Cortex of kidney (tissue), 1 donor: ENCODE data around the gene TMEM88.
"Not testable (repeated sequence)": the region's sequence is repeated elsewhere in the genome, so short reads cannot be mapped to it uniquely, and the experiment has no call there.

ENCODE experiments used
- DNase-seq: peaks from one replicate; lab custom pipeline; 2025; lab: John Stamatoyannopoulos, UW

Gene TMEM88

DNA sequence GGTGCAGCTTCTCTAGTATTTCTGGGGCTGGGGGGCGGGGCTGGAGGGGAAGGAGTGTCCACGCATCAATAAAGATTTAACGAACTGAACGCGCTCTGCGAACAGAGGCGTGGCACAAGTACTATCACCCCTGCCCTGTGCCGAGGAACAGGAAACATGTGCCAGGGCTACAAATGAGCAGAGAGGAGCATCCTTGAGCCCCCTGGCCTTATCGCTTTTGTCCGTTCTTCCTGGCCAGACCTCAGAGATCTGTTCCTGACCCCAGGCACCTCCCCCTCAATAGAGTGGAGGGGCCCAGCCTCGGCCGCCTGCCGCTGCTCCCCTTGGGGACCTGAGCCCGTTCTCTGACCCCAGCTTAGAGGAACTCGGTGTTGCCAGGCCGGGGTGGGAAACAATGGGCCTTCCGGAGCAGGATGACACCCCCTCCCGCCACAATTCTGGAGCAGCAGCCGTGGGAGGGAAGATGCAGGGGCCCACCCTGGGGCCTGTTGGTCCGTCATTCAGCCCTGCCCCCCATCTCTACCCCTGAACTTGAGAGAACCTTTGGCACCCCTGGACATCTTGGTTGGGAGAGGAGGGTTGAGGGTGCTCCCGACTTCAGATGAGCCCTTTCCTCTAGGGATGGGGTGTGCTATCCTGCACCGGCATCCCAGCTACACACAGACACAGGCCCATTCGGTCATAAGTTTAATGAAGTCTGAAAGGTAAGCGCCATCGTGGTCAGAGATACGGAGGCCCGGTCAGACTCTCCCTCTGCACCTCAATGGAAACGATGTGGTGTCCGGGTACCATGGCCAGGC lies 1.3 kb downstream of the TMEM88 start:
- no peak for DNase-seq

DNA sequence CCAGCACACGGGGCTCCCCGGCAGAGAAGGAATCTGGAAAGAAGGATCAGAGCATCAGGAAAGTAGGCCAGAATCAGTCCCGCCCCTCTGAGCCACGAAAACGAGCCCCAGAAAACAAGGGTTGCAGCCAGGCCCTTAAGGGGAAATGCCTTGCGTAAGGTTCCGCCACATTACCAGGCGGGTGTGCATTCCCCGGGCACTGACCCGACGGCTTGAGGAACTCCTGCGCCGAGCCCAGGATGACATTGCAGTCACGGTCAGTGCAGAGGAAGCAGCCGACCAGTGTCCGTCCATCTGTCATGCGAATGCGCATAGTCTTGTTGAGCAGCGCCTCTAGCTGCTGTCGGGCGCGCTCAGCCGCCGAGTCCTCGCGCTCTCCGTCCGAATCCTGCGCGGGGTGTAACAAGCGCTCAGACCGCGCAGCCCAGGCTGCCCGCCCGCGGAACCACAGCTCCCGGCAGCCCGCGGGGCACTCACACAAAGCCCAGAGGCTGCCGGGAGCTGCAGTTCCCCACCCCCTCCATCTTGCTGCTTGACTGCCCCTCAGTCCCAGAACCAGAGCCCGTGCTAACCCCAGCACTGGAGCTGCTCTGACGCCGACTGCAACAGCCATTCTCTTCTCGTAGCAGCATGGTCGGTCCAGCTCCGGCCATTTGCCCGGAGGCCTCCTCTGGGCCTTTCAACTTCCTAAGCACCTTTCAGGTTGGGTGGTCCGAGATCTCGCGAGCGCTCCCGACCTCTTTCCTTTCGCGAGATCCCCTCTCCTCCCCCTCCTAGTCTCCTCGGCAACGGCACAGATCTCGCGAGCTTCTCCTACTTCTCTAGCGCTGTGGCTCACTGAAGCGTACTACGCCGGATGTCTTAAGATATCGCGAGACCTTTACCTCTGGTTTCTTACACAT lies 2.2 kb downstream of the TMEM88 start, which contains the start of gene NAA38:
TSS of gene NAA38 (minus strand) at position 749 of the 902 bp plus-strand sequence. CDS start at position 653, 96 bp downstream.
- no peak for DNase-seq

- DNase-seq: no peak
Measured at GRCh38 chr17:7857713-7858521, 3.1 kb downstream of the TMEM88 start, which contains the start of gene CYB5D1. Gene CYB5D1, plus strand, starts transcription at chr17:7858003. Its CDS starts 132 bp downstream, at chr17:7858135.

GRCh38 chr17:7858522-7858810 lies 3.6 kb downstream of the TMEM88 start:
- no peak for DNase-seq

DNA sequence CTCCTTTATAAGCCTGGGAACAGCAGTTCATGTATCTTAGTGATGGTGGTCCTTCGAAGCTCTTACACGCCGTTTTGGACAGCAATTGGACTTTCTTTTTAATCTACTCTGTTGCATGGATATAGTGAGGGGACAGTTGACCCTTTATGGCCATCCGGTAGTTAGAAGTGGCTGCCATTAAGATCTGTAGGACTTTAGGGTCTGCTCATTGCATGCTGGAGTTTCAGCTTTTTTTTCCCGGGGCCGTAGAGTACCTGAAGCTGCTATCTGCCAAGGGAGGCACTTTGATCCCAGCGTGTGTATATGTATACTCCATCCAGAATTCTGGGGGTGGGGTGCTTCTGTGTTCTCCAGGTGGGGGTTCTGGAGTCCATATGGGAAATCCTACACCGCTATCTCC lies 4.2 kb downstream of the TMEM88 start:
- no peak for DNase-seq

GRCh38 chr17:7862692-7863437 lies 8.0 kb downstream of the TMEM88 start:
- DNase-seq: no peak

GRCh38 chr17:7864384-7864783 lies 9.5 kb downstream of the TMEM88 start:
- DNase-seq: not testable (repeated sequence)

DNA sequence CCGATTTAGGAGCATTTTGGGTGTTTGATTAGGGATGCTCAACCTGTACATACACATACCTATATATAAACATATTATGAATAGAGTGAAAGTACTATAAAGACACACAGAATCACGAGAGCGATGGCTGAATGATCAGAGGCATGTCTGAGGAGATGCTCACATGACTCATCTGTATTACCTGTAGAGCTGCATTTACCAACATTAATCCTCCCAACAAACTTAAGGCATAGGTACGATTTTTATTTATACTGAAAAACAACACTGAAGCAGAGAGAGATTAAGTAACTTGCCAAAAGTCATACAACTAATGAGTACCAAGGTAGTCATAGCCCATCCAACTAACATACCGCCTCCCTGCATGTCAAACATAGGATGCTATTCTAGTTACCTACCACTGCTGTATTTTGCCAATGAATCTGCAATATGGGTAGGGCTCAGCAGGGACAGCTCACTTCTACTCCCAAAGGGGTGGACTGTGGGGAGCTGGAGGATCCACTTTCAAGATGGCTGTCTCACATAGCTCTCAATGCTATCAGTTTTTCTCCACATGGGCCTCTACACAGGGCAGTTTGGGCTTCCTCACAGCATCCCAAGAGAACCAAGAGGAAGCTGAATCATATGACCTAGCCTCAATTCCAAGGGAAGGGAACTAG lies 10.3 kb downstream of the TMEM88 start:
- DNase-seq: no peak

- no peak for DNase-seq
Measured at GRCh38 chr17:7867881-7868329, 13.0 kb downstream of the TMEM88 start.

GRCh38 chr17:7873051-7873450 lies 18.2 kb downstream of the TMEM88 start:
- DNase-seq: no peak

DNA sequence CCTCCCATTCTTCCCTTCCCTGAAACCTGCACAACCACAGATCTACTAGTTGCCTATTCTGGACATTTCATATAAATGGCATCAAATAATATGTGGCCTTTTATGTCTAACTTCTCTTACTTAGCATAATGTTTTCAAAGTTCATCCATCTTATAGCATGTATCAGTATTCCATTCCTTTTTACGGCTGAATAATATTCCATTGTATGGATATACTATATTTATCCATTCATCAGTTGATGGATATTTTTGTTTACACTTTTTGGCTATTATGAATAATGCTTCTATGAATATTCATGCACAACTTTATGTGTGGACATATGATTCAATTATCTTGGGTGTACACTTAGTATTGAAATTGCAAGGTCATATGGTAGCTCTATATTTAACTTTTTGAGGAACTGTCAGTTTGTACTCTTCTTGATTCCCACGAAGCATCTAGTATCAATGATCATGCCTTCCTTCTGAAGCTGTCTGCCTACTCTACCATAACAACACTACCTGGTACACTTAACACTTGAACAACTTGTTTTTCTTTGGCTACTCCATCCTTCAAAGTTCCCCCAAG lies 21.0 kb downstream of the TMEM88 start:
- no peak for DNase-seq

GRCh38 chr17:7878234-7878633 lies 23.4 kb downstream of the TMEM88 start:
- no peak for DNase-seq

DNA sequence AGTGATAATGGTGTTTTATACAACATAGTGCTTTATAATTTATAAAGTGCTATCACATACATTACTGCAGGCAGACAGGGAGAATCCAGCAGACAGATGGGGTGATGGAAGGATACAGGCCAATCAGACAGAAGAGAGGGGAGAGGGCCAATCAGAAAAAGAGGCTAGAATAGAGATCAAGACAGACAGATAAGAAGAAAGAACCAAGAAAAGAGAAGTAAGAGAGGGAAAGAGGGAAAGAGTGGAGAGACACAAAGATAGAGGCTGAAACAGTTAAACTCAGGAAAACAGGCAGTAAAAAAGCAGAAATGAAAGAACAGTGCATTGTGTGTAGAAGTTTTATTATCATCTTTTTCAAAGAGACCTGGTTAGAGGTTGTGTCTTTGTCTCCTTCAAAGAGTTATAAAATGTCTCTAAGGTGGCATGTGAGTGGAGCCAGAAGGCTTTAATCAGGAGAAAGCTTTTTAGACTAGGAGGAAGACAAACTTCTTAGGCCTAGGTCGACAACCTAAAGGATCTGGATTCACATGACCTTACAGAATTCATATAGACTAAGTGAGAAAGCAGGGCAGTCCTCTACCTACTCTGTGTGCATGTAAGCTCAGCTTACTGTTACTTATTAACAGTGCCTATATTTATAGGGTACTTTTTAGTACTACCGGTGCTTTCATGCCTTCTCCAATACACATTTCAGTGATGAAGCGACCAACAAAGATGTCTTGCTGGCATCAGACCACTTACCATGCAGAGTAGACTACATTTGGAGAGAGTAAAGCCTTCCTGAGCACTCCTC lies 25.4 kb downstream of the TMEM88 start:
- DNase-seq: no peak

GRCh38 chr17:7881276-7882054 lies 26.6 kb downstream of the TMEM88 start:
- DNase-seq: no peak

DNA sequence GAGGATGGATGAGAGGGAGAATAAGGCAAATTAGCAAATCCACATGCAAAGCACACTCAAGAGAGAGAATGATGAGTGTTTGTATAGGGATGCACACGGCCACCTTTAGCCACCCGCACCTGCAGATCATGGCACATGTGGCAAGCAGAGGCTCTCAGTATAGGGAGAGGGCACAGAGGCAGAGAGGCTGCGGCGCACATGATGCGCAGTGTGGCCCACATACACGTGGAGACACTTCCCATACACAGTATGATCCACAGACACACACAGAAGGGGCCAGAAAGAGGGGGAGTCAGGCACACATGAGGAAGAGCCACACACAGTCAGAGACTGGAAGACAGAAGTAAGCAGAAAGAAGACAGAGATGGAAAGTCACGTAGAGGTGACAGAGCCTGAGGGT lies 27.2 kb downstream of the TMEM88 start:
- DNase-seq: no peak

- no peak for DNase-seq
Measured at GRCh38 chr17:7882629-7883028, 27.8 kb downstream of the TMEM88 start.

DNA sequence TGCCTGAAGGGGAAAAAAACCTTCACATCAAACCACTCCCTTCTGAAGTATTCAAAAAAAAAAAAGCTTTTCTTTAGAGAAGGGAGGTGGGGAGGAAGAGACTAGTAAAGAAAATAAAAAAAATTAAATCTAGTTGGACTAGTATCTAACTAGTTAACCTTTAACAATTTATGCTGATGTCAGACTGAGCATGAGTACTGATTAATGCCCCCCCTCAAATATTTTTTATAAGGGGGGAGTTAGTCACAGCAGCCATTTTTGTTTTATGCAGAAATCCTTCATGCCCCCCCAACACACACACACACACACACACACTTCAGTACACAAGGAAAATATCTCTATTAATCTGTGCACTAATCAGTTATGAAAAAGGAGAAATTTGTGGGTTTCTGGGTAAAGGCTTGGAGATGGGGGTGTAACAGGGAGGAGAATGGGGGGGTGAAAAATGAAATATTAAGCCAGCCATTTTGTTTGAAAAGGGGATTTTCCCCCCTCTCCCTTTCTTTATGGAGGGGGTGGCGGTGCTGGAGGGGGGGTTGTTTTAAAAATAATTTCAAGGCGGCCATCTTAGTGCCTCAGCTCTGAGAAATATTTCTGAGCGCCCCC lies 29.0 kb downstream of the TMEM88 start:
- DNase-seq: no peak

DNA sequence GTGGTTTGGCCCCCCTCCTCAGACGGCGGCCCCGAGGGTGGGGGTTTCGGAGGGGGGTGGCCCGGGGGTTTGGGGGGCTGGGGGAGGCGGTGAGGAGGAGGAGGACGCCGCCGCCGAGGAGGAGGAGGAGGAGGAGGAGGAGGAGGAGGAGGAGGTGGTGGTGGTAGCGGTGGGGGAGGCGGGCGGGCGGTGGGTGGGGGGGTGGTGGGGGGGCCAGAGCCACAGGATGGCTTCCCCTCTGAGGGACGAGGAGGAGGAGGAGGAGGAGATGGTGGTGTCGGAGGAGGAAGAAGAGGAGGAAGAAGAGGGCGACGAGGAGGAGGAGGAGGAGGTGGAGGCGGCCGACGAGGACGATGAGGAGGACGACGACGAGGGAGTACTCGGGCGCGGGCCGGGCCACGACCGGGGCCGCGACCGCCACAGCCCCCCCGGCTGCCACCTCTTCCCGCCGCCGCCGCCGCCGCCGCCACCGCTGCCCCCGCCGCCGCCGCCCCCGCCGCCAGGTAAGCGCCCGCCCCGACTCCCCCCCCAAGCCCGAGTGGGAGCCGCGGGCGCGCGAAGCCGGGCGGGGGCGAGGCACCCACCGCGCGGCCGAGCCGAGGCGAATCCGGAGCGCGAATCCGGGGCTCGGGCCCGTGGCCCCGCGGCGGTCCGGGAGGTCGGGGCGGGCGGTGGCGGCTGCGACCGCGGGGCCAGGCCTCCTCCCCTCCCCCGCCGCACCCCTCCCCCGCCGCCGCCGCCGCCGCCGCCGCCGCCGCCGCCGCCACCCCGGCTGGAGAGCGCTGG lies 29.9 kb downstream of the TMEM88 start:
- no peak for DNase-seq
